Activated naive CD4-positive, alpha-beta T cell treated with anti-CD3 and anti-CD28 coated beads, Interleukin-2, amount 50 U/mL, for 24 hours (primary cell): ENCODE data around the gene GMPR.

Source experiments
- H3K27ac Mint-ChIP-seq: one replicate; pipeline ENCODE4 v1.8.0; 2021; ENCODE audit warnings: mild to moderate bottlenecking, mixed read lengths
- H3K27me3 Mint-ChIP-seq: one replicate; pipeline ENCODE4 v1.8.0; 2021; ENCODE audit warnings: mixed read lengths
- H3K36me3 Mint-ChIP-seq: one replicate; pipeline ENCODE4 v1.8.0; 2021; ENCODE audit warnings: mixed read lengths
- H3K4me1 Mint-ChIP-seq: one replicate; pipeline ENCODE4 v1.8.0; 2021; ENCODE audit warnings: mixed read lengths
- H3K4me3 Mint-ChIP-seq: one replicate; pipeline ENCODE4 v1.8.0; 2021; ENCODE audit warnings: mild to moderate bottlenecking, mixed read lengths
- H3K9me3 Mint-ChIP-seq: one replicate; pipeline ENCODE4 v1.8.0; 2021; ENCODE audit warnings: mixed read lengths

Gene GMPR

GRCh38 chr6:16236009-16236501 is 2.3 kb upstream of the GMPR start:
- Mint-ChIP-seq H3K27ac (no peak overlapping the region), H3K4me1 (peaks cover 27% of the 10 kb centered on the region), H3K27me3 (peaks cover 21% of the 10 kb centered on the region)

GRCh38 chr6:16236631-16237199 is 1.7 kb upstream of the GMPR start:
- H3K9me3 Mint-ChIP-seq, result no peaks in the 10 kb centered on the region
- H3K4me3 Mint-ChIP-seq, result peak overlapping the region; percentile 73
- peaks cover 21% of the 10 kb centered on the region for H3K27me3 Mint-ChIP-seq
- peaks cover 27% of the 10 kb centered on the region for H3K4me1 Mint-ChIP-seq
- H3K36me3 Mint-ChIP-seq, result no peaks in the 10 kb centered on the region
- H3K27ac Mint-ChIP-seq, result no peak overlapping the region

More at GRCh38 chr6:16236009-16236501, 2.3 kb upstream of the GMPR start:
- H3K36me3 Mint-ChIP-seq, result no peaks in the 10 kb centered on the region
- H3K4me3 Mint-ChIP-seq, result no peak overlapping the region
- H3K9me3 Mint-ChIP-seq, result no peaks in the 10 kb centered on the region

GRCh38 chr6:16237242-16237641 is 1.1 kb upstream of the GMPR start:
- H3K4me3 Mint-ChIP-seq, result peak overlapping the region; percentile 73
- H3K36me3 Mint-ChIP-seq, result no peaks in the 10 kb centered on the region
- H3K9me3 Mint-ChIP-seq, result no peaks in the 10 kb centered on the region
- H3K27me3 Mint-ChIP-seq, result peaks cover 20% of the 10 kb centered on the region
- peaks cover 27% of the 10 kb centered on the region for H3K4me1 Mint-ChIP-seq
- H3K27ac Mint-ChIP-seq, result no peak overlapping the region

- H3K4me3 Mint-ChIP-seq, result peak overlapping the region; percentile 94
- H3K9me3 Mint-ChIP-seq, result no peaks in the 10 kb centered on the region
- H3K27me3 Mint-ChIP-seq, result peaks cover 17% of the 10 kb centered on the region
- H3K36me3 Mint-ChIP-seq, result no peaks in the 10 kb centered on the region
- peak overlapping the region; percentile 62 for H3K27ac Mint-ChIP-seq
- peaks cover 27% of the 10 kb centered on the region for H3K4me1 Mint-ChIP-seq
These were observed 793 bp downstream of the GMPR start for GRCh38 chr6:16238963-16239797.

GRCh38 chr6:16239798-16240123 is 1.4 kb downstream of the GMPR start:
- Mint-ChIP-seq H3K27me3 (peaks cover 17% of the 10 kb centered on the region), H3K4me1 (peaks cover 27% of the 10 kb centered on the region), H3K4me3 (peak overlapping the region; percentile 94), H3K9me3 (no peaks in the 10 kb centered on the region), H3K36me3 (no peaks in the 10 kb centered on the region), H3K27ac (no peak overlapping the region)

GRCh38 chr6:16240589-16241320 is 2.4 kb downstream of the GMPR start:
- Mint-ChIP-seq H3K4me1 (peaks cover 27% of the 10 kb centered on the region), H3K4me3 (no peak overlapping the region), H3K36me3 (no peaks in the 10 kb centered on the region), H3K27ac (no peak overlapping the region), H3K9me3 (no peaks in the 10 kb centered on the region), H3K27me3 (peaks cover 15% of the 10 kb centered on the region)

GRCh38 chr6:16241321-16241689 is 2.9 kb downstream of the GMPR start:
- Mint-ChIP-seq H3K4me1 (peaks cover 23% of the 10 kb centered on the region), H3K9me3 (no peaks in the 10 kb centered on the region), H3K36me3 (no peaks in the 10 kb centered on the region), H3K27ac (no peak overlapping the region), H3K27me3 (peaks cover 15% of the 10 kb centered on the region), H3K4me3 (no peak overlapping the region)

GRCh38 chr6:16243055-16243454 is 4.7 kb downstream of the GMPR start:
- Mint-ChIP-seq H3K27ac (no peak overlapping the region), H3K27me3 (peaks cover 9% of the 10 kb centered on the region), H3K9me3 (no peaks in the 10 kb centered on the region), H3K4me1 (peaks cover 11% of the 10 kb centered on the region), H3K36me3 (no peaks in the 10 kb centered on the region), H3K4me3 (no peak overlapping the region)

- Mint-ChIP-seq H3K27ac (no peak overlapping the region), H3K4me1 (peaks cover 10% of the 10 kb centered on the region), H3K9me3 (no peaks in the 10 kb centered on the region), H3K36me3 (no peaks in the 10 kb centered on the region), H3K4me3 (no peak overlapping the region), H3K27me3 (peaks cover 8% of the 10 kb centered on the region)
These were observed 5.3 kb downstream of the GMPR start for GRCh38 chr6:16243664-16244063.

- no peaks in the 10 kb centered on the region for H3K36me3 Mint-ChIP-seq
- no peak overlapping the region for H3K27ac Mint-ChIP-seq
- no peak overlapping the region for H3K4me3 Mint-ChIP-seq
- H3K9me3 Mint-ChIP-seq, result no peaks in the 10 kb centered on the region
- peaks cover 3% of the 10 kb centered on the region for H3K27me3 Mint-ChIP-seq
- peaks cover 3% of the 10 kb centered on the region for H3K4me1 Mint-ChIP-seq
These were observed 6.1 kb downstream of the GMPR start for GRCh38 chr6:16244446-16244845.

- H3K9me3 Mint-ChIP-seq, result no peaks in the 10 kb centered on the region
- peaks cover 1% of the 10 kb centered on the region for H3K27me3 Mint-ChIP-seq
- H3K36me3 Mint-ChIP-seq, result no peaks in the 10 kb centered on the region
- H3K4me1 Mint-ChIP-seq, result no peaks in the 10 kb centered on the region
- no peak overlapping the region for H3K27ac Mint-ChIP-seq
- H3K4me3 Mint-ChIP-seq, result no peak overlapping the region
These were observed 6.6 kb downstream of the GMPR start for GRCh38 chr6:16244869-16245451.

- H3K36me3 Mint-ChIP-seq, result no peaks in the 10 kb centered on the region
- no peaks in the 10 kb centered on the region for H3K4me1 Mint-ChIP-seq
- peaks cover 1% of the 10 kb centered on the region for H3K27me3 Mint-ChIP-seq
- no peak overlapping the region for H3K4me3 Mint-ChIP-seq
- H3K9me3 Mint-ChIP-seq, result no peaks in the 10 kb centered on the region
- no peak overlapping the region for H3K27ac Mint-ChIP-seq
These were observed 10.0 kb downstream of the GMPR start for GRCh38 chr6:16248271-16248853.

- H3K9me3 Mint-ChIP-seq, result no peaks in the 10 kb centered on the region
- H3K27ac Mint-ChIP-seq, result no peak overlapping the region
- H3K27me3 Mint-ChIP-seq, result peaks cover 1% of the 10 kb centered on the region
- no peaks in the 10 kb centered on the region for H3K4me1 Mint-ChIP-seq
- H3K36me3 Mint-ChIP-seq, result no peaks in the 10 kb centered on the region
- H3K4me3 Mint-ChIP-seq, result no peak overlapping the region
These were observed 11.6 kb downstream of the GMPR start for GRCh38 chr6:16249971-16250370.

GRCh38 chr6:16251706-16252105 is 13.3 kb downstream of the GMPR start:
- no peak overlapping the region for H3K27ac Mint-ChIP-seq
- no peaks in the 10 kb centered on the region for H3K27me3 Mint-ChIP-seq
- no peaks in the 10 kb centered on the region for H3K36me3 Mint-ChIP-seq
- no peaks in the 10 kb centered on the region for H3K9me3 Mint-ChIP-seq
- no peak overlapping the region for H3K4me3 Mint-ChIP-seq
- H3K4me1 Mint-ChIP-seq, result no peaks in the 10 kb centered on the region

- no peak overlapping the region for H3K4me3 Mint-ChIP-seq
- H3K4me1 Mint-ChIP-seq, result no peaks in the 10 kb centered on the region
- no peaks in the 10 kb centered on the region for H3K9me3 Mint-ChIP-seq
- H3K36me3 Mint-ChIP-seq, result no peaks in the 10 kb centered on the region
- peak overlapping the region; percentile 78 for H3K27ac Mint-ChIP-seq
- no peaks in the 10 kb centered on the region for H3K27me3 Mint-ChIP-seq
These were observed 14.4 kb downstream of the GMPR start for GRCh38 chr6:16252686-16253299.
